Thyroid gland (tissue), 4 donors: ENCODE data around the gene DUSP10.

Experiments
- POLR2A ChIP-seq, 2 donors: fragments of 450-650 bp; IDR thresholded peaks; one replicate each; pipeline ENCODE4 v1.6.1; 2017; ENCODE audit warnings: antibody characterized with exemption in 2 of 2, mild to moderate bottlenecking in 2 of 2, moderate library complexity in 1 of 2
- TF ChIP-seq, protein P1 (sequence below), 6 experiments: fragments of 200-600 bp in 3 of 6; fragments of 450-650 bp in 3 of 6; sonication (generic) in 3 of 6; IDR thresholded peaks; one replicate each; pipeline ENCODE4 v1.5.1; 2016 to 2019; ENCODE audit warnings: antibody characterized with exemption in 6 of 6, mild to moderate bottlenecking in 2 of 6, inconsistent platforms in 1 of 6, moderate library complexity in 1 of 6

DNA sequence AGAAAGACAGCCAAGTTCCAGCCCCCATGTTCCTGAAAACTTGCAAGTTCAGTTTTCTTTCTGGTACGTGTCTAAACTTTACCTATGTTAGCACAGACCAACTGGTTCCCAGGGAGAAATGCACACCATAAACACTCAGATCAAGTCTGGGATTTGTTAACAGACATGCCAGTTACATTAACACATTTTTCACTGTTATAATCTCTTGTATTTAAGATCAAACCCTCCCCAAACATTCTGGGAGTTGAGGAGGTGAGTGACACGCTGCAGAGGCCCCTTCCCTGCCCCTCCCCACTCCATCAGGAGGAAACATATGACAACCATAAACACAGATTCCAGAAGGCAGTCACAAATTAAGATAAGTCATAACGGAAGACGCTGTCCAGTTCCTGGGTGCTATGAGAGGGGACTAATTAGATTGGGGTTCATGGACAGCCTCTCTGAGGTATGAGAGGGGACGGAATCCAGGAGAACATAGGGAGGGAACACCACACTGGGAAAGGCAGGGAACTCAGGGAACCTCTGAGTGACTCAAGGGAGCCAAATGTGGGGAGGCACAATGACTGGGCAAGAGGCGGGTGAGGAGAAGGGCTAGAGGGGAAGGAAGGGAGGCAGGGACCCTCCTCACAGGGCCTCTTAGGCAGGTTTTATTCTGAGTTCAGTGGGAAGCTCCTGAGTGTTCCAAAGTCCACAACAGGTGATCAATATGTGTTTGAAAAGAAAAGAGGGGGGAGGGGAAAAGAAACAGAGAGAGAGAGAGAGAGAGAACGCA lies 25.0 kb downstream of the DUSP10 start:
- TF ChIP-seq, protein P1, sequence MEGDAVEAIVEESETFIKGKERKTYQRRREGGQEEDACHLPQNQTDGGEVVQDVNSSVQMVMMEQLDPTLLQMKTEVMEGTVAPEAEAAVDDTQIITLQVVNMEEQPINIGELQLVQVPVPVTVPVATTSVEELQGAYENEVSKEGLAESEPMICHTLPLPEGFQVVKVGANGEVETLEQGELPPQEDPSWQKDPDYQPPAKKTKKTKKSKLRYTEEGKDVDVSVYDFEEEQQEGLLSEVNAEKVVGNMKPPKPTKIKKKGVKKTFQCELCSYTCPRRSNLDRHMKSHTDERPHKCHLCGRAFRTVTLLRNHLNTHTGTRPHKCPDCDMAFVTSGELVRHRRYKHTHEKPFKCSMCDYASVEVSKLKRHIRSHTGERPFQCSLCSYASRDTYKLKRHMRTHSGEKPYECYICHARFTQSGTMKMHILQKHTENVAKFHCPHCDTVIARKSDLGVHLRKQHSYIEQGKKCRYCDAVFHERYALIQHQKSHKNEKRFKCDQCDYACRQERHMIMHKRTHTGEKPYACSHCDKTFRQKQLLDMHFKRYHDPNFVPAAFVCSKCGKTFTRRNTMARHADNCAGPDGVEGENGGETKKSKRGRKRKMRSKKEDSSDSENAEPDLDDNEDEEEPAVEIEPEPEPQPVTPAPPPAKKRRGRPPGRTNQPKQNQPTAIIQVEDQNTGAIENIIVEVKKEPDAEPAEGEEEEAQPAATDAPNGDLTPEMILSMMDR (IDR thresholded peaks at IDR 0.05): no peak
- TF ChIP-seq POLR2A (IDR thresholded peaks at IDR 0.05): no peak
